GM10847 (cell line): ENCODE results near the gene NRF1.

Experiments used
- POLR2A ChIP-seq: IDR thresholded peaks from 2 replicates; pipeline ENCODE4 v1.6.1; 2011; ENCODE audit not compliant: insufficient read length; ENCODE audit errors: extremely low read depth

The NRF1 gene

GRCh38 chr7:129611246-129612111 lies at the start of gene NRF1:
TSS of gene NRF1 (plus strand) at chr7:129611720. CDS start at chr7:129657352, 45,632 bp downstream.
- peak; percentile 93 for TF ChIP-seq POLR2A

GRCh38 chr7:129567377-129567776 lies 44.1 kb upstream of the NRF1 start:
- no peak for TF ChIP-seq POLR2A

- TF ChIP-seq POLR2A: no peak
Measured at GRCh38 chr7:129568240-129568639, 43.3 kb upstream of the NRF1 start.

GRCh38 chr7:129569326-129569725 lies 42.2 kb upstream of the NRF1 start:
- TF ChIP-seq POLR2A: no peak

- TF ChIP-seq POLR2A: no peak
Measured at GRCh38 chr7:129569811-129570215, 41.7 kb upstream of the NRF1 start.

- no peak for TF ChIP-seq POLR2A
Measured at GRCh38 chr7:129571201-129571600, 40.3 kb upstream of the NRF1 start.

- no peak for TF ChIP-seq POLR2A
Measured at GRCh38 chr7:129572205-129572604, 39.3 kb upstream of the NRF1 start.

- TF ChIP-seq POLR2A: no peak
Measured at GRCh38 chr7:129574487-129574886, 37.0 kb upstream of the NRF1 start.

- no peak for TF ChIP-seq POLR2A
Measured at GRCh38 chr7:129575699-129576098, 35.8 kb upstream of the NRF1 start.

- TF ChIP-seq POLR2A: no peak
Measured at GRCh38 chr7:129576138-129576537, 35.4 kb upstream of the NRF1 start.

GRCh38 chr7:129578829-129579228 lies 32.7 kb upstream of the NRF1 start:
- TF ChIP-seq POLR2A: no peak

GRCh38 chr7:129588268-129588667 lies 23.3 kb upstream of the NRF1 start:
- no peak for TF ChIP-seq POLR2A

- TF ChIP-seq POLR2A: no peak
Measured at GRCh38 chr7:129591868-129592267, 19.7 kb upstream of the NRF1 start.

GRCh38 chr7:129597672-129598071 lies 13.8 kb upstream of the NRF1 start:
- TF ChIP-seq POLR2A: no peak

GRCh38 chr7:129599174-129599573 lies 12.3 kb upstream of the NRF1 start:
- TF ChIP-seq POLR2A: no peak

- TF ChIP-seq POLR2A: no peak
Measured at GRCh38 chr7:129604713-129605437, 6.6 kb upstream of the NRF1 start.

GRCh38 chr7:129605960-129606614 lies 5.4 kb upstream of the NRF1 start:
- TF ChIP-seq POLR2A: no peak
